Measurements from ENCODE around the gene CACYBP. TPM values are rescaled to one million over a fixed set of nuclear protein-coding genes. Genes with fewer than 3 reads are reported as not detected.
A peak's percentile ranks its signal among the peaks of the same experiment; 100 is the strongest.

CACYBP gene
- total and polyA plus RNA-seq, 2 of the 13 experiments (the other 11 are each of a cell fraction or from before 2014, with no cell fraction given) = 18.4 to 183 TPM

DNA sequence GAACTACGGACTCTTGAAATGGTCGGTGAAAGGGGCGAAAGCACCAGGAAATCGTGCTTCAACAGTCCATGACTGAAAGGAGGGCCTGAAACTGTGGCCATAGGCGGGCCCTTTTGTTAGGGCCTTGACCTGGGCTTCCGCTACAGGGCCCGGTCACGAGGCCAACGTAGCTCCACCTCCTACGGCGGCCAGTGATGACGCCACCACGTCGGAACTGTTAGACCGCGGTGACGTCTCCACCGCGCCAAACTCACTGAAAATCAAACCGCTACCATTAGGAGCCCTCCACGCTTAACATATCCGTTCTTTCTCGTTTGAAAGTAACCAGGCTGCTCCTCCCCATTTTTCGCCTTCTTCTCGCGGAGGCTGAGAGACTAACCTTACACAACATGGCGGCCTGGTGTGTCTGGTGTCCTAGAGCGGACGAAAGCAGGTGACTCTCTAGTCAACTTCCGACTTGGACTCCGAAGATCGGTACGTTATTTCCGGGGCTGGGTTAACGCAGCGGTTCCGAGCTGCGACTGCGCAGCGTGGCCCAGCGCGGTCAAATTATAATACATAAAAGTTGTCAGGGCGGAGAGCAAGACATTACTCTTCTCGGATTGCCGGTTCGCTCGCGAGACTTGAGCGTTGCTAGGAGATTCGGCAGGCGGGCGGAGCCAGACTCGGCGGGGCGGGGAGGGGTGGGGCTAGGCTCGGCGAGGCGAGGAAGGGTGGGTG is 371 bp upstream of the CACYBP start (continued):
- TF ChIP-seq ZBTB10 (CRISPR knock-in tag; IDR thresholded peaks at IDR 0.05; ENCODE audit: borderline replicate concordance) (0 out of 2 replicates have a peak, but pooled peaks have one; percentile 22), SIN3A (IDR thresholded peaks at IDR 0.05; ENCODE audit: borderline replicate concordance, low read depth, low read length) (peak; percentile 74; the same call in 1 of the 2 replicates), ARNTL (CRISPR knock-in tag; IDR thresholded peaks at IDR 0.05) (0 out of 2 replicates have a peak, but pooled peaks have one; percentile 37), HMGXB4 (CRISPR knock-in tag; IDR thresholded peaks at IDR 0.05; ENCODE audit: borderline replicate concordance in 1 of 2, low read depth in 1 of 2) (peak; percentile 32 to 61; a peak in 3 of 4 replicates), HOXA3 (CRISPR knock-in tag; IDR thresholded peaks at IDR 0.05) (peak; percentile 99), NFYC (CRISPR knock-in tag; IDR thresholded peaks at IDR 0.05) (0 out of 2 replicates have a peak, but pooled peaks have one; percentile 26), TFDP2 (CRISPR knock-in tag; IDR thresholded peaks at IDR 0.05) (0 out of 2 replicates have a peak, but pooled peaks have one; percentile 37), ZNF558 (CRISPR knock-in tag; IDR thresholded peaks at IDR 0.05; ENCODE audit: borderline replicate concordance) (peak; percentile 9; the same call in 1 of the 2 replicates), ZNF616 (CRISPR knock-in tag; IDR thresholded peaks at IDR 0.05; ENCODE audit: low read depth) (no peak), TEAD3 (CRISPR knock-in tag; optimal IDR thresholded peaks at IDR 0.05; ENCODE audit: borderline replicate concordance) (peak; percentile 37), ZNF142 (CRISPR knock-in tag; IDR thresholded peaks at IDR 0.05) (0 out of 2 replicates have a peak, but pooled peaks have one; percentile 27), TP53 (CRISPR knock-in tag; conservative IDR thresholded peaks at IDR 0.05) (0 out of 2 replicates have a peak, but pooled peaks have one; percentile 5)

All from HepG2 (cell line).